SU-DHL-6 (cell line): ENCODE results near the gene TBC1D22A.

ENCODE experiments used
- H2AFZ ChIP-seq: fragments of 200-600 bp; sonication (generic); 2 replicates; pipeline ENCODE4 v1.6.1; 2014; ENCODE audit warnings: low read depth, mild to moderate bottlenecking, moderate library complexity, mixed read lengths, antibody characterized with exemption, low read length; ENCODE audit not compliant: severe bottlenecking
- H3F3A ChIP-seq: fragments of 200-600 bp; shearing (Covaris generic); 2 replicates; pipeline ENCODE4 v1.6.0; 2016; ENCODE audit warnings: antibody characterized with exemption, mild to moderate bottlenecking; ENCODE audit not compliant: insufficient read depth
- H3K27ac ChIP-seq: fragments of 200-600 bp; sonication (generic); 2 replicates; pipeline ENCODE4 v1.5.1; 2016; ENCODE audit warnings: low read depth, mild to moderate bottlenecking, low read length, moderate library complexity, mixed read lengths
- H3K27me3 ChIP-seq: fragments of 200-600 bp; sonication (generic), shearing (Covaris generic); 2 replicates; pipeline ENCODE4 v1.6.0; 2014; ENCODE audit warnings: mild to moderate bottlenecking, low read length
- H3K36me3 ChIP-seq: fragments of 200-600 bp; sonication (generic); 2 replicates; pipeline ENCODE4 v1.6.1; 2014; ENCODE audit warnings: mild to moderate bottlenecking, low read length, mixed read lengths
- H3K4me2 ChIP-seq: fragments of 300-600, 200-600 bp; shearing (Covaris generic), sonication (generic); 2 replicates; pipeline ENCODE4 v1.6.0; 2014; ENCODE audit warnings: low read length, low read depth, mild to moderate bottlenecking; ENCODE audit not compliant: poor library complexity, severe bottlenecking
- H3K4me3 ChIP-seq: fragments of 200-600 bp; sonication (generic); 2 replicates; pipeline ENCODE4 v1.5.1; 2014; ENCODE audit warnings: antibody characterized with exemption, low read length, mild to moderate bottlenecking, mixed read lengths; ENCODE audit not compliant: insufficient read depth, poor library complexity, severe bottlenecking
- H3K79me2 ChIP-seq: fragments of 200-600 bp; sonication (generic); 2 replicates; pipeline ENCODE4 v1.6.1; 2014; ENCODE audit warnings: mild to moderate bottlenecking, low read length, moderate library complexity; ENCODE audit not compliant: insufficient read depth
- H3K9ac ChIP-seq: fragments of 200-600 bp; sonication (generic); 2 replicates; pipeline ENCODE4 v1.7.0; 2014; ENCODE audit warnings: mild to moderate bottlenecking, low read length
- H3K9me2 ChIP-seq: fragments of 200-600 bp; sonication (generic); replicated peaks from 2 replicates; pipeline ENCODE4 v1.6.1; 2014; ENCODE audit warnings: low read length; ENCODE audit not compliant: insufficient read depth
- H3K9me3 ChIP-seq: fragments of 200-600 bp; sonication (generic); 2 replicates; pipeline ENCODE4 v1.6.1; 2014; ENCODE audit warnings: low read length, mixed read lengths; ENCODE audit not compliant: insufficient read depth
- H4K20me1 ChIP-seq: fragments of 200-600 bp; sonication (generic); 2 replicates; pipeline ENCODE4 v1.6.1; 2014; ENCODE audit warnings: low read depth, mild to moderate bottlenecking, antibody characterized with exemption, low read length, moderate library complexity, mixed read lengths
- CTCF ChIP-seq: fragments of 200-600 bp; sonication (generic); IDR thresholded peaks from one replicate; pipeline ENCODE4 v1.5.1; 2017; ENCODE audit warnings: antibody characterized with exemption, mild to moderate bottlenecking, low read length, moderate library complexity; ENCODE audit not compliant: insufficient read depth, poor library complexity, severe bottlenecking
- EZH2phosphoT487 ChIP-seq: fragments of 200-600 bp; sonication (generic), shearing (Covaris generic); conservative IDR thresholded peaks from 2 replicates; pipeline ENCODE4 v1.6.1; 2018; ENCODE audit warnings: mild to moderate bottlenecking, antibody characterized with exemption, low read length, moderate library complexity, mixed read lengths

TBC1D22A gene

GRCh38 chr22:46852771-46853170 lies 90.3 kb downstream of the TBC1D22A start:
- Histone ChIP-seq H3F3A (no peaks in the 10 kb centered on the region), H4K20me1 (peaks cover 12% of the 10 kb centered on the region; the same call in 1 of the 2 replicates), H3K9me3 (no peaks in the 10 kb centered on the region), H2AFZ (no peak overlapping the region), H3K27ac (no peak overlapping the region), H3K79me2 (peaks cover 81% of the 10 kb centered on the region), H3K36me3 (no peaks in the 10 kb centered on the region), H3K9me2 (no peaks in the 10 kb centered on the region), H3K4me3 (no peak overlapping the region), H3K27me3 (no peaks in the 10 kb centered on the region), H3K4me2 (no peak overlapping the region), H3K9ac (no peak overlapping the region)
- TF ChIP-seq CTCF (no peak), EZH2phosphoT487 (no peak)

DNA sequence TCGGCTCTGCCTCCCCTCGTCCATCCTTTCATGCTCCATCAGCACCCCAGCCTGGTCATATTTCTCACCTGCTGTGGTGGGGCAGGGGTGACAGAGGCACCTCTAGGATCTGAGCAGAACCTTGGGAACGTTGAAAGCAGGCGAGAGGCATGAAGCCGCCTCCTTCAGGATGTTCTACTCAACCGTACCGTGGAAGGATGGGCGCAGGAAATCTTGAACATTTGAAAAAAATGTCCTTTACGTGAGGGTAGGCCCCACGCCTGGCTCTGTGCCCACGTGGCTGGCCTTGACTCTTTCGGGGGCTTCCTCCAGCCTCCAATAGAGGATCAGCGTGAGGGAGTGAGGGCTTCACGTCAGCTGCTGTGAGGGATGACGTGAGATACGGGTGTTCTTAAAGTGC lies 90.7 kb downstream of the TBC1D22A start:
- H3K27ac ChIP-seq = no peak overlapping the region
- no peaks in the 10 kb centered on the region for H3K36me3 ChIP-seq
- no peaks in the 10 kb centered on the region for H3K27me3 ChIP-seq
- H3F3A ChIP-seq = no peaks in the 10 kb centered on the region
- no peak overlapping the region for H3K9ac ChIP-seq
- H3K4me2 ChIP-seq = no peak overlapping the region
- peaks cover 12% of the 10 kb centered on the region; the same call in 1 of the 2 replicates for H4K20me1 ChIP-seq
- H3K79me2 ChIP-seq = peaks cover 81% of the 10 kb centered on the region
- no peaks in the 10 kb centered on the region for H3K9me3 ChIP-seq
- H2AFZ ChIP-seq = no peak overlapping the region
- no peak overlapping the region for H3K4me3 ChIP-seq
- H3K9me2 ChIP-seq = no peaks in the 10 kb centered on the region
- no peak for TF ChIP-seq CTCF
- TF ChIP-seq EZH2phosphoT487 = no peak

- TF ChIP-seq EZH2phosphoT487 (no peak), CTCF (no peak)
- Histone ChIP-seq H3K9ac (no peak overlapping the region), H3K36me3 (no peaks in the 10 kb centered on the region), H3K9me3 (no peaks in the 10 kb centered on the region), H3K79me2 (peaks cover 76% of the 10 kb centered on the region), H3K9me2 (no peaks in the 10 kb centered on the region), H4K20me1 (peaks cover 12% of the 10 kb centered on the region; the same call in 1 of the 2 replicates), H2AFZ (no peak overlapping the region), H3K4me3 (no peak overlapping the region), H3K27ac (no peak overlapping the region), H3K4me2 (no peak overlapping the region), H3K27me3 (no peaks in the 10 kb centered on the region), H3F3A (no peaks in the 10 kb centered on the region)
Measured at GRCh38 chr22:46854125-46854870, 91.8 kb downstream of the TBC1D22A start.
